Neuron (in vitro differentiated cells): ENCODE results near the gene COP1.
"Not testable (repeated sequence)": the region's sequence is repeated elsewhere in the genome, so short reads cannot be mapped to it uniquely, and the experiment has no call there.

Source experiments
- H2AFZ ChIP-seq: one replicate; pipeline ENCODE4 v1.6.1; 2013; ENCODE audit warnings: low read depth, mild to moderate bottlenecking, inconsistent platforms, low read length, moderate library complexity
- H3K27me3 ChIP-seq: one replicate; pipeline ENCODE4 v1.6.1; 2013; ENCODE audit warnings: low read length; ENCODE audit not compliant: insufficient read depth
- H3K36me3 ChIP-seq: one replicate; pipeline ENCODE4 v1.6.1; 2013; ENCODE audit warnings: low read length; ENCODE audit not compliant: insufficient read depth
- H3K4me1 ChIP-seq: one replicate; pipeline ENCODE4 v1.6.1; 2013; ENCODE audit warnings: low read length; ENCODE audit not compliant: insufficient read depth
- H3K4me3 ChIP-seq: 2 replicates; pipeline ENCODE4 v1.5.1; 2013; ENCODE audit warnings: mild to moderate bottlenecking, low read length, moderate library complexity
- H3K9me3 ChIP-seq: one replicate; pipeline ENCODE4 v1.6.1; 2013; ENCODE audit warnings: low read length

Gene COP1

GRCh38 chr1:175984057-175984812 lies 222.9 kb downstream of the COP1 start:
- Histone ChIP-seq H2AFZ (no peak overlapping the region), H3K4me1 (no peaks in the 10 kb centered on the region), H3K27me3 (no peaks in the 10 kb centered on the region), H3K36me3 (peaks cover 65% of the 10 kb centered on the region), H3K4me3 (no peak overlapping the region), H3K9me3 (peaks cover 20% of the 10 kb centered on the region)

GRCh38 chr1:175983363-175983762 lies 223.7 kb downstream of the COP1 start:
- peaks cover 20% of the 10 kb centered on the region for H3K9me3 ChIP-seq
- not testable (repeated sequence) for H2AFZ ChIP-seq, H3K4me3 ChIP-seq, H3K4me1 ChIP-seq, H3K27me3 ChIP-seq
- peaks cover 59% of the 10 kb centered on the region for H3K36me3 ChIP-seq

- H3K4me1 ChIP-seq, result peaks cover 5% of the 10 kb centered on the region
- no peak overlapping the region for H3K4me3 ChIP-seq
- H2AFZ ChIP-seq, result no peak overlapping the region
- peaks cover 20% of the 10 kb centered on the region for H3K9me3 ChIP-seq
- H3K36me3 ChIP-seq, result peaks cover 43% of the 10 kb centered on the region
- no peaks in the 10 kb centered on the region for H3K27me3 ChIP-seq
Observed at GRCh38 chr1:175981128-175981527, 226.0 kb downstream of the COP1 start.

- Histone ChIP-seq H2AFZ (no peak overlapping the region), H3K4me1 (peaks cover 5% of the 10 kb centered on the region), H3K36me3 (peaks cover 26% of the 10 kb centered on the region), H3K4me3 (no peak overlapping the region), H3K27me3 (no peaks in the 10 kb centered on the region), H3K9me3 (peaks cover 12% of the 10 kb centered on the region)
Observed at GRCh38 chr1:175978926-175979325, 228.2 kb downstream of the COP1 start.

- Histone ChIP-seq H3K36me3 (peaks cover 24% of the 10 kb centered on the region), H3K27me3 (no peaks in the 10 kb centered on the region), H3K4me3 (no peak overlapping the region), H3K4me1 (peaks cover 5% of the 10 kb centered on the region), H2AFZ (no peak overlapping the region), H3K9me3 (peaks cover 8% of the 10 kb centered on the region)
Observed at GRCh38 chr1:175978476-175978875, 228.6 kb downstream of the COP1 start.

GRCh38 chr1:175976865-175977642 lies 230.0 kb downstream of the COP1 start:
- peaks cover 5% of the 10 kb centered on the region for H3K4me1 ChIP-seq
- peaks cover 2% of the 10 kb centered on the region for H3K9me3 ChIP-seq
- no peaks in the 10 kb centered on the region for H3K27me3 ChIP-seq
- peaks cover 13% of the 10 kb centered on the region for H3K36me3 ChIP-seq
- H3K4me3 ChIP-seq, result no peak overlapping the region
- no peak overlapping the region for H2AFZ ChIP-seq

- H3K27me3 ChIP-seq, result no peaks in the 10 kb centered on the region
- no peaks in the 10 kb centered on the region for H3K4me1 ChIP-seq
- H3K36me3 ChIP-seq, result peaks cover 20% of the 10 kb centered on the region
- no peaks in the 10 kb centered on the region for H3K9me3 ChIP-seq
- no peak overlapping the region for H2AFZ ChIP-seq
- H3K4me3 ChIP-seq, result no peak overlapping the region
Observed at GRCh38 chr1:175969231-175969630, 237.9 kb downstream of the COP1 start.

GRCh38 chr1:175968486-175969172 lies 238.5 kb downstream of the COP1 start:
- Histone ChIP-seq H3K27me3 (no peaks in the 10 kb centered on the region), H3K9me3 (no peaks in the 10 kb centered on the region), H3K4me1 (no peaks in the 10 kb centered on the region), H3K4me3 (no peak overlapping the region), H2AFZ (no peak overlapping the region), H3K36me3 (peaks cover 21% of the 10 kb centered on the region)

GRCh38 chr1:175963740-175964139 lies 243.3 kb downstream of the COP1 start:
- H3K36me3 ChIP-seq, result peaks cover 7% of the 10 kb centered on the region
- no peak overlapping the region for H2AFZ ChIP-seq
- H3K9me3 ChIP-seq, result no peaks in the 10 kb centered on the region
- no peaks in the 10 kb centered on the region for H3K27me3 ChIP-seq
- no peak overlapping the region for H3K4me3 ChIP-seq
- H3K4me1 ChIP-seq, result no peaks in the 10 kb centered on the region

GRCh38 chr1:175960169-175960568 lies 246.9 kb downstream of the COP1 start:
- Histone ChIP-seq H3K27me3 (no peaks in the 10 kb centered on the region), H2AFZ (no peak overlapping the region), H3K4me3 (no peak overlapping the region), H3K4me1 (no peaks in the 10 kb centered on the region), H3K9me3 (no peaks in the 10 kb centered on the region), H3K36me3 (peaks cover 7% of the 10 kb centered on the region)

GRCh38 chr1:175951627-175952026 lies 255.5 kb downstream of the COP1 start:
- H2AFZ ChIP-seq, result no peak overlapping the region
- H3K4me1 ChIP-seq, result no peaks in the 10 kb centered on the region
- H3K9me3 ChIP-seq, result no peaks in the 10 kb centered on the region

GRCh38 chr1:175947771-175948170 lies 259.3 kb downstream of the COP1 start:
- no peak overlapping the region for H2AFZ ChIP-seq
- no peaks in the 10 kb centered on the region for H3K4me1 ChIP-seq
- H3K27me3 ChIP-seq, result no peaks in the 10 kb centered on the region
- H3K4me3 ChIP-seq, result no peak overlapping the region
- H3K9me3 ChIP-seq, result no peaks in the 10 kb centered on the region
- H3K36me3 ChIP-seq, result peaks cover 19% of the 10 kb centered on the region

More at GRCh38 chr1:175951627-175952026, 255.5 kb downstream of the COP1 start:
- no peak overlapping the region for H3K4me3 ChIP-seq
- no peaks in the 10 kb centered on the region for H3K27me3 ChIP-seq
- peaks cover 7% of the 10 kb centered on the region for H3K36me3 ChIP-seq

GRCh38 chr1:175944591-175944990 lies 262.5 kb downstream of the COP1 start:
- Histone ChIP-seq H3K9me3 (no peaks in the 10 kb centered on the region), H3K4me1 (no peaks in the 10 kb centered on the region), H3K36me3 (peaks cover 38% of the 10 kb centered on the region), H3K27me3 (no peaks in the 10 kb centered on the region), H3K4me3 (no peak overlapping the region), H2AFZ (no peak overlapping the region)
